Endothelial cell (in vitro differentiated cells): ENCODE data around the gene SEBOX. TPM values are rescaled to one million over a fixed set of nuclear protein-coding genes. Genes with fewer than 3 reads are reported as not detected.

Source experiments
- DNase-seq: peaks from one replicate; pipeline ENCODE4 v3.0.0; 2021; ENCODE audit warnings: low spot score
- H3K27ac Mint-ChIP-seq: one replicate; pipeline ENCODE4 v1.8.0; 2021; ENCODE audit warnings: mixed read lengths, inconsistent platforms; ENCODE audit not compliant: unreplicated experiment
- H3K27me3 Mint-ChIP-seq: one replicate; pipeline ENCODE4 v1.8.0; 2021; ENCODE audit warnings: mild to moderate bottlenecking, moderate library complexity, mixed read lengths, inconsistent platforms; ENCODE audit not compliant: unreplicated experiment
- H3K36me3 Mint-ChIP-seq: one replicate; pipeline ENCODE4 v1.8.0; 2021; ENCODE audit warnings: mild to moderate bottlenecking, low read depth, mixed read lengths, inconsistent platforms; ENCODE audit not compliant: unreplicated experiment
- H3K4me1 Mint-ChIP-seq: one replicate; pipeline ENCODE4 v1.8.0; 2021; ENCODE audit warnings: mild to moderate bottlenecking, mixed read lengths, inconsistent platforms; ENCODE audit not compliant: unreplicated experiment
- H3K4me3 Mint-ChIP-seq: one replicate; pipeline ENCODE4 v1.8.0; 2021; ENCODE audit warnings: mild to moderate bottlenecking, mixed read lengths, inconsistent platforms; ENCODE audit not compliant: unreplicated experiment
- H3K9me3 Mint-ChIP-seq: one replicate; pipeline ENCODE4 v1.8.0; 2021; ENCODE audit warnings: mixed read lengths, inconsistent platforms; ENCODE audit not compliant: unreplicated experiment
- CTCF ChIP-seq: fragments of 200-600 bp; sonication (generic); IDR thresholded peaks from one replicate; pipeline ENCODE4 v1.5.0; 2021; ENCODE audit warnings: antibody characterized with exemption; ENCODE audit not compliant: unreplicated experiment
- microRNA-seq: library from miRNA; unstranded; fragments of <30 nt; microRNA quantifications from one replicate; pipeline ENCODE4, GENCODE V29; 2020; ENCODE audit not compliant: unreplicated experiment
- total RNA-seq: library from RNA; stranded (reverse); fragmentation: NEBNext Ultra II Directional; extraction: Animal tissue kit (Norgen Biotek cat#: 25700); gene quantifications from one replicate; pipeline ENCODE4 v1.2.1, GENCODE V29; 2021; ENCODE audit not compliant: unreplicated experiment

Gene SEBOX
- total RNA-seq, 1 donor from 2014 or later = not detected

- Mint-ChIP-seq H3K36me3 (no peaks in the 10 kb centered on the region), H3K9me3 (peaks cover 6% of the 10 kb centered on the region), H3K27me3 (peaks cover 11% of the 10 kb centered on the region), H3K4me3 (peak overlapping the region; percentile 96), H3K27ac (peak overlapping the region; percentile 55), H3K4me1 (peaks cover 39% of the 10 kb centered on the region)
- no peak for TF ChIP-seq CTCF
- peak; percentile 31 for DNase-seq
Observed at GRCh38 chr17:28317966-28318758, 46.8 kb downstream of the SEBOX start.

GRCh38 chr17:28317099-28317965, 47.7 kb downstream of the SEBOX start:
- peaks cover 39% of the 10 kb centered on the region for H3K4me1 Mint-ChIP-seq
- no peaks in the 10 kb centered on the region for H3K36me3 Mint-ChIP-seq
- H3K4me3 Mint-ChIP-seq = peak overlapping the region; percentile 96
- peak overlapping the region; percentile 22 for H3K27ac Mint-ChIP-seq
- DNase-seq = no peak
- no peak for TF ChIP-seq CTCF
- peaks cover 11% of the 10 kb centered on the region for H3K27me3 Mint-ChIP-seq
- H3K9me3 Mint-ChIP-seq = peaks cover 6% of the 10 kb centered on the region

GRCh38 chr17:28315846-28316705, 48.9 kb downstream of the SEBOX start:
- no peak for TF ChIP-seq CTCF
- H3K9me3 Mint-ChIP-seq = peaks cover 6% of the 10 kb centered on the region
- no peak overlapping the region for H3K4me3 Mint-ChIP-seq
- H3K27me3 Mint-ChIP-seq = peaks cover 9% of the 10 kb centered on the region
- peaks cover 31% of the 10 kb centered on the region for H3K4me1 Mint-ChIP-seq
- DNase-seq = no peak
- H3K27ac Mint-ChIP-seq = no peak overlapping the region
- no peaks in the 10 kb centered on the region for H3K36me3 Mint-ChIP-seq

- no peak for DNase-seq
- H3K27ac Mint-ChIP-seq = no peak overlapping the region
- no peaks in the 10 kb centered on the region for H3K36me3 Mint-ChIP-seq
- peaks cover 9% of the 10 kb centered on the region for H3K27me3 Mint-ChIP-seq
- TF ChIP-seq CTCF = no peak
- H3K9me3 Mint-ChIP-seq = peaks cover 6% of the 10 kb centered on the region
- no peak overlapping the region for H3K4me3 Mint-ChIP-seq
- peaks cover 15% of the 10 kb centered on the region for H3K4me1 Mint-ChIP-seq
Observed at GRCh38 chr17:28313841-28314240, 51.2 kb downstream of the SEBOX start.

Small RNA genes within 50 kb of the gene (microRNA-seq; reads per million reads assigned to microRNA genes)
- 3.5 reads per million, percentile 41 among the genes with 10 or more reads in this experiment for gene MIR4723

Other genes starting within 250 kb of the SEBOX start
- 59.4 TPM for gene TMEM97, start 46.0 kb downstream of the SEBOX start, total RNA-seq
- gene IFT20, start 29.7 kb downstream of the SEBOX start, total RNA-seq = 47.2 TPM
- 104 TPM for gene TNFAIP1, start 29.4 kb downstream of the SEBOX start, total RNA-seq
- gene POLDIP2, start 7.7 kb downstream of the SEBOX start, total RNA-seq = 57.2 TPM
- gene VTN, start 5.1 kb upstream of the SEBOX start, total RNA-seq = not detected
- 5.8 TPM for gene SARM1, start 6.5 kb upstream of the SEBOX start, total RNA-seq
- 5.3 TPM for gene SLC46A1, start 41.0 kb upstream of the SEBOX start, total RNA-seq
- gene SLC13A2, start 108.4 kb upstream of the SEBOX start, total RNA-seq = not detected
- gene FOXN1, start 141.1 kb upstream of the SEBOX start, total RNA-seq = not detected
- 47.2 TPM for gene UNC119, start 187.4 kb upstream of the SEBOX start, total RNA-seq
- 53.6 TPM for gene PIGS, start 206.3 kb upstream of the SEBOX start, total RNA-seq
- gene ALDOC, start 211.7 kb upstream of the SEBOX start, total RNA-seq = 18.3 TPM
- gene SPAG5, start 233.8 kb upstream of the SEBOX start, total RNA-seq = 28.5 TPM
- 25.1 TPM for gene RSKR, start 249.0 kb upstream of the SEBOX start, total RNA-seq